ENCODE results near the gene FCRL4. TPM values are rescaled to one million over a fixed set of nuclear protein-coding genes. Genes with fewer than 3 reads are reported as not detected.

FCRL4 gene
- total and polyA plus RNA-seq, 10 of the 15 experiments (the other 5 are each of a cell fraction or from before 2014, with no cell fraction given), result 0.09 to 0.44 (median 0.26) TPM; not detected in 1

GRCh38 chr1:157597959-157598667 is at the start of gene FCRL4 (continued):
- TF ChIP-seq E2F8 (IDR thresholded peaks at IDR 0.05; ENCODE audit: low read depth, partially characterized antibody), result no peak
- 0 out of 2 replicates have a peak, but pooled peaks have one; percentile 13 for TF ChIP-seq GABPA (IDR thresholded peaks at IDR 0.05; ENCODE audit: low read depth)
- TF ChIP-seq IKZF2 (IDR thresholded peaks at IDR 0.05), result peak in 1 of 2 experiments; percentile 38; a peak in 1 of 4 replicates
- TF ChIP-seq HSF1 (IDR thresholded peaks at IDR 0.05; ENCODE audit: low read depth, low read length), result no peak
- no peak for TF ChIP-seq SIX5 (IDR thresholded peaks at IDR 0.05; ENCODE audit: low read depth, low read length, severe bottlenecking)
- TF ChIP-seq SREBF2 (IDR thresholded peaks at IDR 0.05; ENCODE audit: low read length), result no peak
- TF ChIP-seq KAT2A (conservative IDR thresholded peaks at IDR 0.05; ENCODE audit: control insufficient read depth, low read depth, low read length), result no peak

GRCh38 chr1:157646144-157646543 is 48.3 kb upstream of the FCRL4 start:
- Histone ChIP-seq H3K27me3 (replicated peaks in 1 of 2; ENCODE audit: control insufficient read depth in 2 of 2, insufficient read depth in 2 of 2, low read length in 1 of 2) (peaks cover 3 to 13% of the 10 kb centered on the region in 2 experiments), H3K27ac (ENCODE audit: control insufficient read depth, insufficient read depth) (no peak overlapping the region), H4K20me1 (ENCODE audit: control insufficient read depth, insufficient read depth) (no peaks in the 10 kb centered on the region), H3K9me3 (replicated peaks; ENCODE audit: control insufficient read depth, insufficient read depth, low read length) (no peaks in the 10 kb centered on the region), H3K4me1 (ENCODE audit: control insufficient read depth, insufficient read depth, low read length) (no peaks in the 10 kb centered on the region), H3K4me3 (no peak overlapping the region), H3K36me3 (ENCODE audit: control insufficient read depth in 2 of 2, insufficient read depth in 2 of 2, low read length in 1 of 2) (no peaks in the 10 kb centered on the region), H3K4me2 (ENCODE audit: control insufficient read depth, insufficient read depth) (no peak overlapping the region), H3K79me2 (ENCODE audit: control insufficient read depth, insufficient read depth, low read length) (no peaks in the 10 kb centered on the region), H3K9ac (ENCODE audit: control insufficient read depth, insufficient read depth, low read length) (no peak overlapping the region), H2AFZ (ENCODE audit: control insufficient read depth, low read depth, low read length) (no peak overlapping the region)
- no peak for ATAC-seq
- FAIRE-seq, result no peak
- no TSS peak for BruUV-seq (replicated peaks)
- ChIA-PET POLR2A (no interaction called here), RAD21 (ENCODE audit: unreplicated experiment) (no interaction called here), CTCF (interaction anchor here (0.6 kb wide), 1 partner anchor 76 kb away, joined by 3 read pairs; no protein-coding TSS in a partner anchor), SMC1A (ENCODE audit: uncharacterized antibody, unreplicated experiment) (no interaction called here)
- in situ Hi-C loops (cut with MboI), result no loop called here
- intact Hi-C loops (cut with micrococcal nuclease; ENCODE audit: unreplicated experiment), result no loop called here
- no peak for DNase-seq (ENCODE audit: low read depth, low spot score)
- TF ChIP-seq ELK1 (IDR thresholded peaks at IDR 0.05; ENCODE audit: low read depth, low read length), result no peak
- TF ChIP-seq IRF3 (IDR thresholded peaks at IDR 0.05), result no peak
- no peak for TF ChIP-seq DPF2 (IDR thresholded peaks at IDR 0.05)
- no peak for TF ChIP-seq NRF1 (conservative IDR thresholded peaks at IDR 0.05; ENCODE audit: low read depth, low read length)
- no peak for TF ChIP-seq ZBTB4 (CRISPR knock-in tag; IDR thresholded peaks at IDR 0.05)
- TF ChIP-seq ZSCAN29 (IDR thresholded peaks at IDR 0.05), result no peak
